DMS 273 (cell line): Measurements from ENCODE around the gene ADAM12.

Experiments used
- DNase-seq: peaks from one replicate; lab custom pipeline; 2025; ENCODE audit not compliant: unreplicated experiment; lab: John Stamatoyannopoulos, UW

Gene ADAM12

DNA sequence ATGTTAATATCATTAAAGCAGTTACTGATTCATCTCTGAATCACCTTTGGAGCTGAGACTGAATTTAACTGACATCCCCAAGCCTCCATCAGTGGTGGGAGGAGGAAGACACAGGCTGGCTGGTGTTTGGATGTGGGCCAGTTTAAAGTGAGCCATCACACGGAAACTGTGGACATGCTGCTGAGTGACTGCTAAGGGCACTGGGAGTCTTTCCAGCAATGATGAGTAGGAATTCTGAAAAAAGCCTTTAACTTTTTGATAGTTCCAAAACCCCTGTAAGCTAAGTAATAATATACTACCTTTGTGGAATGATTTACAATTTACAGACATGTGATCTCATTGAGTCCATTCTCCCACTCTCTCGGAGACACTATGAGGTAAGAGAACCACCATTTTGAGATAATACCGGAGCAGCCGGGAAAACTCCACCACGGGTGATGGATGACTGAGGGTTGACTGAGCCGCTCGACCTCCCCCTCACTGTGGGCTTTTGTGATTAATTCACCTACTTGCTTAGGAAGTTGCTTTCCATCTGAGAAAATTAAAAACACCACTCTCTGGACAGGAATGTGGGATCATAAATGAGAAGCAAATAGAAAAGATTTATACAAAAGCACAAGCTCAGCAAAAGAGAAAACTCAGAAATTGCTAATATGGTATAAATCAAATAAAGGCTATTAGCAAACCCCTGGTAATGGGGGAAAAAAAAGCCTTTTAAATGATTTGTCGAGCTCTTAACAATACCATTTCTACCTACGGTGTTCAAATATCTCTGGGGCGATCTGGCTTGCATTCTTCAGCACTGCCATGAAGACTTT lies 297.2 kb downstream of the ADAM12 start:
- DNase-seq: no peak

- DNase-seq: no peak
Measured at GRCh38 chr10:126090443-126090842, 297.8 kb downstream of the ADAM12 start.

DNA sequence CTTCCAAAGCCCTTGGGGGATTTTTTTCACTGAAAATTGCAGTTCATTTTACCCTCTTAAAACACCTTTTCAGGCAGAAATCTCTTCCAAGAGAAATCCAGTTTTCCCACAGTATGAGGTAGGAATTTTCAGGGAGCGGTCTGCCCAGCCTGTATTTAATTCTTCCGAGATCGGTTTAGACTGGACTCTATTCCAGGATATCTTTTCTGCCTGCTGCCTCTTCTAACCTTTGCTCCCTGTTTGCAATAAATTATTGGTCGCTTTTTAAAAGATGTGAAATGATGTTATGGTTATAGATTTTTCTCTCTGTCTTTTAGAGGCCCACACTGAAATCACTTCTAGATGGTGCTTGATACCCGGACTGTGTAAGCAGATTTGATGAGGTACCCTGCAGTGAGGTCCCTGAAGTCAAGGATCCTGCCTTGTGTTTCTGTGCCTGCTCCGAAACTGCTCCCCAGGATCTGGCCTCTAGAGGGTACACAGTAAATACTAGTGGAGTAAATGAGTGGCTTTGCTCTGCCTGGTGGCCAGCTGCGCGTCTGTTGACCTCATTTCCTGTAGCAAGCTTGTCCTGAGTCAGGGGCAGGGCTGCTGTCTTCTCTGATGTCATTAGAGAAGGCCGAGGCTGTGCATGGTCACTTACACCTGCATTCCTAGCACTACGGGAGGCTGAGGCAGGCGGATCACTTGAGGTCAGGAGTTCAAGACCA lies 300.3 kb downstream of the ADAM12 start:
- no peak for DNase-seq

DNA sequence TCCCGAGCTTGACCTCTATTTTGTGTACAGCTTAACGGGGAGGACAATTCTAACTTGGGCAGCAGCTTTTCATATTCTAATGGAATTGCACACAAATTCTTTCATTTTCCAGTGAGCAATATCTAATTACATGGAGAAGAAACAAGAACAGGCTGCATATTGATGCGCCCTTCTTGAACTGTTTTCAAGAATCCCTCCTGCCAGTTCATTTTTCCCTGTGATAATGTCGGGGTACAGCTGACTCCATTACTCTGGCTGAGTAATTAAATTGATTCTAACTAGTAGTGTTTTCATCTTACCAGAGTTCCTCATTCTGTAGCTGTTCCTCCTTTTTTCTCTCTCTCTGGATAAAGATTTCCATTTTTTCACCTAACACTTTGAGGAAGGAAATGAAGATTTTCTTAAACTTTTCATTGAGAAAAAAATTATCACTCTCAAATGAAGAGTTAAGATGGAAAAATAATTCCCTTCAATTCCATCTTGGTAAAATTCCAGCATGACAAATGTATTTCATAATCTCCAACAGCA lies 301.1 kb downstream of the ADAM12 start:
- DNase-seq: no peak

DNA sequence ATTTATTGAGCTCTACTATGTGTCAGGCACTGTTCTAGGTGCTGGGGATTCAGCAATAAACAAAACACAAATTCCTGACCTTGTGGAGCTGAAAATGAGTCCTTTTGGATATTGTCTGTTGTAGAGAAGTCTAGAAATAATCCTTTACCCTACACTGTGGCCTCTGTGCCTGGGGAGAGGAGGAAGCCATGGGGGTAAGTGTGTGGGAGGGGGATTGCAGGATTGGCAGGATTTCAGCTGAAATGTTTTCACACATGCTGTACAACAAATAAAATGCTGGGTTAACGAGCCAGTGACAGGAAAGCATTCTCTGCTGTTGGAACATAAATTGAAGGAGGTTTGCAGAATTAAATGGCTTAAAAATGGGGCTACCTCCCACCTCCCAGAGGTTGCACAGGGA lies 302.5 kb downstream of the ADAM12 start:
- DNase-seq: no peak

DNA sequence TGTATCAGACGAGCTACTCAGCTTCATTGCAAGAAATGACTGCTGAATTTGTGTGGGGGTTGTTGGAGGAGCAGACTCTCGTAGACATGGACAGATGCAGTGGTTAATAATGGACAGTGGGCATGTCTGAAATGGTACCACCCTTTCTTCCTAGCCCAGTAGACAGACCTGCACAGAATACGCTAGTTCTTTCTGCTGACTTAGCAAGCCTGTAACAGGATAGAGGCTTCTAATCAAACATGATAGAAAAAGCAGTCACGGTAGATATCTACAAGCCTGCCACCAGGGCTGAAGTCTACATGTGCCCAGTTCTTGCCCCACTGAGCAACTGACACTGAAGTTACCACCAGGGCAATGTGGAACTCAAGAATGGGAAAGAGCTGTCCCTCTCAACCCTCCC lies 303.9 kb downstream of the ADAM12 start:
- no peak for DNase-seq

- DNase-seq: no peak
Measured at GRCh38 chr10:126083009-126083408, 305.3 kb downstream of the ADAM12 start.

- no peak for DNase-seq
Measured at GRCh38 chr10:126081841-126082466, 306.3 kb downstream of the ADAM12 start.

GRCh38 chr10:126080879-126081411 lies 307.3 kb downstream of the ADAM12 start:
- DNase-seq: no peak

GRCh38 chr10:126080291-126080825 lies 307.9 kb downstream of the ADAM12 start:
- no peak for DNase-seq

GRCh38 chr10:126075009-126075408 lies 313.3 kb downstream of the ADAM12 start:
- DNase-seq: no peak

DNA sequence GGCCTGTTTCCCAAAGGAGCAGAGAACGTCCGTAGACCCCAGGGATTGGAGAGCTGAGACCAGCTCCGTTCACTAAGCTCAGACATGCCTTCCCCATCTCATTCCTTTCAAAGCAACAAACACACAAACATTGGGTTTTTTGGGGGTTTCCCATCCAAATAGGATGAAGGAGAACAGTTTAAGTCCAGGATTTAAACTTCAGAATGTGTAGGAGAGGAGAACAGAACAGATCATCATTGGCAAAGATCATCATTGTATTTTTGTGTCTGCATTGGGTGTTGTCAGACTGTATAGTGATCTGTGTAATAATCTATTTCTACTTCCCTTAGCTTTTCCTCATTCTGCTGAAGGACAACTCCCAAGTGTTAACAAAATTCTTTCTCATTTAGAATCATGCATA lies 314.0 kb downstream of the ADAM12 start:
- no peak for DNase-seq

GRCh38 chr10:126073606-126074005 lies 314.7 kb downstream of the ADAM12 start:
- DNase-seq: no peak

GRCh38 chr10:126072622-126073021 lies 315.7 kb downstream of the ADAM12 start:
- DNase-seq: no peak

DNA sequence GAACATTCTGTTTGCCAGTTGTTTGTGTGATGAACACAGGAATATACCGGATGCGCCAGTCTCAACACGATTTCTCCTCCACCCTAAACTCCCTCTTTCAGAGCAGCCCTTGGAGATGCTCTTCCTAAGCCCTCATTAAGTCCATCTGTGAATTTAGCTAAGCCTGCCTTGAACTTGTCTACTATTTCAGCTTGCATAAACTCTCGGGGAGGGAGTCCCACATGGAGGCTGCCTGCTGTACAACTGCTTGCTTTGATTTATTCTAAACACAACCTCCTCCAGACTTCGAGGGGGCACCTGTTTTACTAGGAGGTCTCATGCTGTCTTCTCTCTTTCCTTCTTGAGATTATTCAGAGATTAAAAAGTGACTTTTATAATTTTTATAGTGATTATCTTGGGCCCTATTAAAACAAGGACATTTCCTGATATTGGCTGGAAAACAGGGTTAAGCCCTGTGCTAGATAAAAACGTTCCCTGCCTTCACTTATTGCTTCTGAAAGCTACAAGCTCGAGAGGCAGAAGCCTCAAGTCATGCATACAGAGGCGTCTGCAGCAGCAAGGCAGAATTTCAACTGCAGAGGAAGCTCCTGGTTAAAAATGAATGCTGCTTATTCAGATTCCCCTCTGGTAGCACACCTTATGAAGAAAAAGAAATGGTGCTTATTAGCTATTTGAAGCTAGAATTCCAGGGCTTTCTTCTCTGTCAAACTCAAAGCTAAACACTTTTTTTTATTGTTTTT lies 317.6 kb downstream of the ADAM12 start:
- DNase-seq: no peak

- DNase-seq: no peak
Measured at GRCh38 chr10:126068322-126068721, 320.0 kb downstream of the ADAM12 start.

DNA sequence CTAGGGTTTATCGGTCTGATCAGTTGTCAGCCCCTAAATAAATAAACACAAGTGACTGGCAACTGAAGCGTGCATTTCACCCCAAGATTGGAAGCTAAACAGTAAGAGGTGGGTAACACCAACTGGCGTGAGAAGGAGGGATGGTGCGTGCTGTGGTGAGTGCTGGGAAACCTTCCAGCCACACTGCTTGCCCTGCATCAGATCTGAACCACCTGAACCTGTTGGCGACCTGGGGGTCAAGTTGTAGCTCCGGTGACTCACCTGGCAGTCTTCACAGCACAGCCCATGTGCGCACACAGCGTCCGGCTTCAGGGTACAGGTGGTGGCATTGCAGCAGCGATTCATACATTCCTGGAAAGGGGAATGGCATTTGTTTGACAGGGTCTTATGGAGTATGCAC lies 321.8 kb downstream of the ADAM12 start:
- no peak for DNase-seq

DNA sequence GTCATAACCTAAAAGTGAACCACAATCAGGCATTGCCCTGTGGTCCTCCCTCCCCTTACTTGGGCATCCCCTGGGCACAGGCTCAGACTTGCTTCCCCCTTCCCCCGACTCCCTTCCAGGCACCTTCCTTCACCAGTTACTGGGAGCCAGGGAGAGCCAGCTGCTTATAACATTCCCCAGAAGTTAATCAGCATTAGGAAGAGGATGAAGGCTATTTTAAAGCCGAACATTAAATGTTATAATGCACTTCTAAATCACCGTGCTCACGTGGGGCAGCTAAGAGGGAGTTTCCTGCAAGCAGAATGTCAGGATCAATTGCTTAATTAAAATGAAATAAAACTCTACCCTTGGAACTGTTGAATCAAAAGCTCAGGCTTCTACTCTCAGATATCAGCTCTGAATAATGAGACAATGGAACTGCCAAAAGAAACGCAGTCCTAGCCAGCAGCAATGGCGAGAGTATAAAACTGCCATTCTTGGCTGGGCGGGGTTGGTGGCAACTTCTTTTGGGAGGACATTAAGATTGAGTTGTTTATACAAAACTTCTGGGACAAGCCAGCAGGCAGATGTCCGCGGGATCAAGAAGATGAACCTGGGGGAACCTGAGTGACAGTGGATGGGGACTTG lies 322.4 kb downstream of the ADAM12 start:
- DNase-seq: no peak

GRCh38 chr10:126064512-126064911 lies 323.8 kb downstream of the ADAM12 start:
- no peak for DNase-seq

DNA sequence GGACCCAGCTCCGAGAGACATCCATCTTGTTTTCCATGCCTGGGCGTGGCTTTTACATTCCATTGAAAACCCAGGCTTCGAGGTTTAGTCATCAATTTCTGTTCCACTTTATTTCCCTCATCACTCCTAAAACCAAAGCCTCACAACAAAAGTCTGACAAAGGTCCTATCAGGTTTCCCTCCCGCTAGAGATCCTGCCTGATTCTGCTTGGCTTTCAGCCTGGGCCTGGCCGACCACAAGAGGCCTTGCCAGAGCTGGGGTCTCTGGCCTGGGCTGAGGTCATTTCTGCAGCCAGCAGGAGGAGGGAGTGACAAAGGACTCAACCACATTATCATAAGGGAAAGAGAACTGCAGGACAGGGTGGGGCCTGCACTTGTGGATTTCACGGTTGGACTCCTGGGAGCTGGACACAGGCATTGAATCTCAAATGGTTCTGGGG lies 324.9 kb downstream of the ADAM12 start:
- no peak for DNase-seq
